D721Med (cell line): ENCODE measurements around the gene LINGO3.

Experiments
- DNase-seq: peaks from one replicate; pipeline ENCODE4 v3.0.0; 2011; ENCODE audit warnings: low spot score; ENCODE audit not compliant: insufficient read length
- FAIRE-seq: peaks from 2 replicates; lab custom pipeline; 2011; peaks lifted over from hg19 to GRCh38; lab: Jason Lieb, UNC
- TF ChIP-seq, protein P1 (sequence below): IDR thresholded peaks from 2 replicates; pipeline ENCODE4 v1.5.1; 2012; ENCODE audit warnings: mild to moderate bottlenecking, control low read depth; ENCODE audit not compliant: insufficient read depth; ENCODE audit errors: missing control alignments

Gene LINGO3

DNA sequence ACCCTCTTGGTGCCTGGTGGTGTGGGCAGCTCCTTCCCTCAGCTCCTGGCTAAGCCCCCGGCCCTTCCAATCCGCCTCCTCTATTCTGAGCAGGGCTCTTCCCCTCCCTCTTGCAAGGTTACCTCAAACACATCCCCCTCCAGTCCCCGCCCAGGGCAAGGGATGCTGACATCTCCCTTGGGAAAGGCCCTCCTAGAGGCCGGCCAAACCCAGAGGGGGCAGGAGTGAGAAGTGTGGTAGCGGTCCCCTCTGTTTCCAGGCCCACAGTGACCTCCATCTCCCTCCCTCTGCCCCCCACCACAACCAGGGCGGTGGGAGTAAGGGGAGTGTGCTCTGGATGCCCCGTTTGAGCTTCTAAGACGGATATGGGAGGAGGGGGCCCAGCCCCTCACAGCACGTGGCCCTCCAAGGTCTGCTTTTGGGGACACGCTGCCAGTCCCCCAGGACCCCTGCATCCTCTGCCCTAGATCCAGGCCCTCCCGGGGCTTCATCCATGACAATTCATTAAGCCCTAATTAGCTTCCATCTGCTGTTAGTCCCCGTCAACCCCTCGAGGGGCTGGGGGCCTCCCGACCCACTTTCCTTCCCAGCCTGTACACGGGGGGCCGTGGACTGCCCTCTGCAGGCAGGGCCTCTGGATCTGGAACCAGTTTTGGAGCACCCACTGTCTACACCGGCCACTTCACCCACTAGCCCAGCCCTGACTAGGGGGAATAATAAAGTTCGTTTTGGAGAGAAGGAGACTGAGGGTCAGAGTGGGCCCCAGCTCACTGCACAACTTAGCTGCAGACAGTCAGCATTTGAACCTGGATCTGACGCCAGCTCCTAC is 2.3 kb downstream of the LINGO3 start:
- FAIRE-seq (no peak), DNase-seq (no peak)
- TF ChIP-seq, protein P1, sequence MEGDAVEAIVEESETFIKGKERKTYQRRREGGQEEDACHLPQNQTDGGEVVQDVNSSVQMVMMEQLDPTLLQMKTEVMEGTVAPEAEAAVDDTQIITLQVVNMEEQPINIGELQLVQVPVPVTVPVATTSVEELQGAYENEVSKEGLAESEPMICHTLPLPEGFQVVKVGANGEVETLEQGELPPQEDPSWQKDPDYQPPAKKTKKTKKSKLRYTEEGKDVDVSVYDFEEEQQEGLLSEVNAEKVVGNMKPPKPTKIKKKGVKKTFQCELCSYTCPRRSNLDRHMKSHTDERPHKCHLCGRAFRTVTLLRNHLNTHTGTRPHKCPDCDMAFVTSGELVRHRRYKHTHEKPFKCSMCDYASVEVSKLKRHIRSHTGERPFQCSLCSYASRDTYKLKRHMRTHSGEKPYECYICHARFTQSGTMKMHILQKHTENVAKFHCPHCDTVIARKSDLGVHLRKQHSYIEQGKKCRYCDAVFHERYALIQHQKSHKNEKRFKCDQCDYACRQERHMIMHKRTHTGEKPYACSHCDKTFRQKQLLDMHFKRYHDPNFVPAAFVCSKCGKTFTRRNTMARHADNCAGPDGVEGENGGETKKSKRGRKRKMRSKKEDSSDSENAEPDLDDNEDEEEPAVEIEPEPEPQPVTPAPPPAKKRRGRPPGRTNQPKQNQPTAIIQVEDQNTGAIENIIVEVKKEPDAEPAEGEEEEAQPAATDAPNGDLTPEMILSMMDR = no peak

DNA sequence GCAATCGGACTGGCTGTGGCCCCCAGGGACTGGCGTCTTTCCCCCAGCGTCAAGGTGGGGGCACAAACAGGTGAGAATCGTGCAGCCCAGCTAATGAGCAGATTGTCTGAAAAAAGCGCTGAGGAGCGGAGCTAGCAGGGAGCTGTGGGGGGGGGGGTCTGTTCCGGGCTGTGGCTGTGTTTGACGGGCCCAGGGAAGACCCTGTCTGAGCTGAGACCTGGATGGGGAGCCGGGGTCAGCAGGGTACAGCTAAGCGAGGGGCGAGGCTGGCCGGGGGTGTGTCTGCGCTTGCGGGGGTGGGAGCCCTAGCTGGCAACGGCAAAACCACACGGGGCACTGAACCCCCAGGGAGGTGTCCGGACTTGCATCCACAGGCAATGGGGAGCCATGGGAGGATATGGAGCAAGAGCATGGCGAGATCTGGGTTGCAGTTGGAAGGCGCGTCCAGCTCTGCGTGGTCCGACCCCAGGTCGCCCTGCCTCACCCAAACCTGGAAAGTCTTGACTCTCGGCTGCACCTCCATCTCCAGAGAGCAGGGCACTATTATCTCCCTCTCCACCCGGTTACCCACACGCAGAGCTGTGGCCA is 4.6 kb downstream of the LINGO3 start:
- TF ChIP-seq, protein P1 = no peak
- DNase-seq (no peak), FAIRE-seq (no peak)

- TF ChIP-seq, protein P1 = no peak
- DNase-seq = no peak
- no peak for FAIRE-seq
These were observed 5.4 kb downstream of the LINGO3 start for GRCh38 chr19:2302319-2303210.

GRCh38 chr19:2300533-2300932 is 7.4 kb downstream of the LINGO3 start:
- FAIRE-seq (no peak), DNase-seq (no peak)
- TF ChIP-seq, protein P1 = no peak

DNA sequence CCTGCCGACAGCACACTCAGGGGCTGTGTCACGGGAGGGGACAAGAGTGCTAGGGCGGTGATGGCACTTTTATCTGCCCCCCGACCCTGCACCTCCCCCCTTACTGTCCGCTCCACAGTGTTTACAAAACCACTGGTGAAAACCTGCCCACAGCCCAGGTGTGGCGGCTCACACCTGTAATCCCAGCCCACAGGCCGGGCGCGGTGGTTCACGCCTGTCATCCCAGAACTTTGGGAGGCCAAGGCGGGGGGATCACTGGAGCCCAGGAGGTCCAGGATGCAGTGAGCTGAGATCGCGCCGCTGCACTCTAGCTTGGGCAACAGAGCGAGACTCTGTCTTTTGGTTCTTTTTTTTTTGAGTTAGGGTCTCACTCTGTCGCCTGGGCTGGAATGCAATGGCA is 11.8 kb downstream of the LINGO3 start:
- FAIRE-seq (no peak), DNase-seq (no peak)
- TF ChIP-seq, protein P1 = no peak

DNA sequence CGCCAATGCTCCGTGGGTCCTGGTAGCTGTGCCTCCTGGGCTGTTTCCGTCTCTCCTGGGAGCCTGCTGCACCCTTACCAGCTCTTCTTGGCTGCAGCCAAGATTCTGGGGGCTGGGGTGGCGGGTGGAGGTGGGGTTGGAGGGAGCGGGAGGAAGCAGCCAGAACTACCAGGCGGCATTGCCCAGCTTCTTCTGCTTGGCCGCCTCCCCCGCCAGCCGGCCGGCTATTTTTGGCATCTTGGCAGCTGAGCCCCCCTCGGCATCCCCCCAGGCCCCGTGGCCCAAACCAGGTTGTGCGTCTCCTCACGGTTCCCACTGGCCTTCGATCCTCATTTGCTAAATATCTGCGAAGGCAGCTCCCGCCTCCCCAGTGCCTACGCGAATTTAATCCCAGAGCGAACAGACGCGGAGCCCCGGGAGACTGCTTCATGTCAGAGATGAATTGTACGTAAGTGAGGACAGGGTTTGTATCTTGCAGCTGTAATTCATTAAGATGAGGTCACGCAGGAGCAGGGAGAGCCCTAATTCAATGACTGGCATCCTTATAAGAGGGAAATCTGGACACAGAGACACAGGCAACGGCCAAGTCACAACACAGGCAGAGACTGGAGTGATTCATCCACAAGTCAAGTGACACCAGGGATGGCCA is 13.1 kb downstream of the LINGO3 start:
- FAIRE-seq = no peak
- TF ChIP-seq, protein P1 = no peak
- DNase-seq = peak; percentile 82
